GM19351 (cell line): ENCODE results near the gene VCL.
"Not testable (repeated sequence)": the region's sequence is repeated elsewhere in the genome, so short reads cannot be mapped to it uniquely, and the experiment has no call there.

ENCODE experiments used
- ATAC-seq: cut with Tn5 transposase; IDR thresholded peaks from one replicate; pipeline ENCODE4 v1.9.1; 2021; ENCODE audit warnings: mild to moderate bottlenecking, moderate library complexity; ENCODE audit not compliant: unreplicated experiment

The VCL gene

DNA sequence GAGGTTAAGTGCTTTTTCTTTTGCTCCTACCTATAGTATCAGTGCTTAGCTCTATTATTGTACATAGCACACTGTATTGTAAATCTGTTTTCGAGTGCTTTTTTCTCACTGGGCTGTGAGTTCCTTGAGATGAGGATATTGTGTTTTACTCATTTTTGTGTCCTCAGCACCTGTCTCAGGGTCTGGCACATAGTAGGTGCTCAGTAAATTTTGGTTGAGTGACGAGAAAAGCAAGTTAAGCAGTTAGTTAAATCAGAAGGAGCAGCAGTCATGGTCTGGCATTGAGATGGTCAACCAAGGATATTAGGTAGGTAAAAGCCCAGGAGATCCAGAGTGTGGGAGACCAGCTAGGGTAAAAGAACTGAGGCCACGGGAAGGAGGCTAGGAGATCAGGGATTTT, 101.5 kb downstream of the VCL start:
- ATAC-seq = no peak

DNA sequence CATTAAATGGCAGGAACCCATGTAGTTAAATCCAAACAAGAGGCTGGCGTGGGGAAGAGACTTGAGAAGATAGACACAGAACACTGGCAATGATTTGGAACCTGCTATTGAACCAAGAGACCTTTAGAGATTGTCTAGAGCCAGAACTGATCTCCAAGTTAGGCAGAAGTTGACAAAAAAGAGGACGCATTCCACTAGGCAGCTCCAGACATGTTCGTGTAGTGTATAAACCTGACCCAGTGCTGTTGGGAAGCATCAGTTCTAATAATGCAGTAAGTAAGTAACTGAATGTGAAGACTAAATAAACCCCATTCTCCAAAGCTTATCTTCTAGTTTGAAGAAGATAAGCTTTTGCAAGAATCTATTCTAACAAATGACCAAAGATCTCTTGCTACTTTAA, 101.9 kb downstream of the VCL start:
- no peak for ATAC-seq

DNA sequence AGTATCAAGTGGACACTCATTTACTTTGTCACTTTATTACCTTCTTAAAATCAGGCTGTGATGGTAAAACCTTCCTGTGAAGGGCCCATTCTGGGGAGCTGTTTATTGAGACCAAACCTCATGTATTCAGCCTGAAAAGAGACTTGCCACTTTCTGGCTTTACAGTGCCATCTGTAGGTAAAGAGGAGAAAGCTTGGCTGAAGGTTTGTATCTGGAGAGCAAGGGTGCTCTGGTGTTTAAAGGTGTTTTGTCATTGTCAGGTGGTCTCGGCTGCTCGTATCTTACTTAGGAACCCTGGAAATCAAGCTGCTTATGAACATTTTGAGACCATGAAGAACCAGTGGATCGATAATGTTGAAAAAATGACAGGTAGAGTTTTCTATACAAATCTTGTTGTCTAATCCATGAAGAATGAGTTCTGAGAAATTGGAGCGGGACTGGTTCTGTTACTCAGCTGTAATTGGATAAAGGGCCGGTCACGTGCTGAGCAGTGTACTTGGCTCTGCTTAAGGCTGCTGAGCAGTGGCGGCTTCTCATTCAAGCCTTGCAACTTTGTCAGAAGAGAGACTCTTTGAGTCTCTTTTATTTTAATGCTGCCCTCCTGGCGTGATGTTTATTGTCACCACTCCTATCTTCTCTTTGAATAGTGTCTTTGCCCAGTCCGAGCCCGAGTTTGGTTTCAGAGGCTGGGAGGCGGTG, 105.8 kb downstream of the VCL start:
- no peak for ATAC-seq

DNA sequence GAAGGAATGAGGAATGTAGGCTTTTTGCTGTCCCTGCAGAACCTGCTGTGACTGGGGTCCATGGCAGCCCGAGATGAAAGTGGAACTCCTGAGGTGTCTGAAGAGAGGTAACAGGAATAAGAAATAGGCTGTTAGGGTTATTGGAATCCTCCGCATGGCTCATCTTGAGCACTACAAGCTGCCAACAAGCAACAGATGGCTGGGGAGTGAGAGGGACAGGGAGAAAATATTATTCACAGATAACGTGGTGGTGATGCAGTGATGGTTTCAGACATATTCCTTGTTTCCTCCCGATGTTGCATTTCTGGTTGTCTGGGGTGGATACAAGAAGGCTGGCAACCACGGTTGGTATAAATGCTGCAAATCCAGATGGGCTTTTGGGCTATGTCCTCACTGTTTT, 106.6 kb downstream of the VCL start:
- no peak for ATAC-seq

DNA sequence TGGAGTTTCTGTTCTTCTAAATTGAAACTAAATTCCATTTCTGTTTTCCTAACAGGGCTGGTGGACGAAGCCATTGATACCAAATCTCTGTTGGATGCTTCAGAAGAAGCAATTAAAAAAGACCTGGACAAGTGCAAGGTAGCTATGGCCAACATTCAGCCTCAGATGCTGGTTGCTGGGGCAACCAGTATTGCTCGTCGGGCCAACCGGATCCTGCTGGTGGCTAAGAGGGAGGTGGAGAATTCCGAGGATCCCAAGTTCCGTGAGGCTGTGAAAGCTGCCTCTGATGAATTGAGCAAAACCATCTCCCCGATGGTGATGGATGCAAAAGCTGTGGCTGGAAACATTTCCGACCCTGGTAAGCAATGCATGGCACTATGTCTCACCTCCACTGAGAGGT, 107.1 kb downstream of the VCL start:
- ATAC-seq = no peak

DNA sequence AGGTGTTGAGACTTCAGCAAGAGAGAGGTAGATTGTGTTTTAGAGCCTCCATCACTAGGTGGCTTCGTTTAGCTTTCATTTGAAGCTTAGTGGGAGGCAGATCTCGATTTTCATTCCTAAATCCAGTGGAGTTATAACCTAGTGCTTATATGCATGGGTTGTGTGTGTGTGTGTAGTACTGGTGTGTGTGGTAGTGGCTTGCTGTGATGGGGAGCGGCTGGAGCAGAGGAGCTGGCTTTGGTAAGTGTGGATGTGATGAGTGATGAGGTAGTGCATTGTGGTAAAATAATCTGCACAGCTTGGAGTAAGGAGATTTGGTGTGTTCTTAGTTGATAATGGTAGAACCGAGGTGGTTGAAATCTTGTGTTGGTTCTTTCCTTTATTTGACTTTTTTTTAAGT, 109.5 kb downstream of the VCL start:
- no peak for ATAC-seq

DNA sequence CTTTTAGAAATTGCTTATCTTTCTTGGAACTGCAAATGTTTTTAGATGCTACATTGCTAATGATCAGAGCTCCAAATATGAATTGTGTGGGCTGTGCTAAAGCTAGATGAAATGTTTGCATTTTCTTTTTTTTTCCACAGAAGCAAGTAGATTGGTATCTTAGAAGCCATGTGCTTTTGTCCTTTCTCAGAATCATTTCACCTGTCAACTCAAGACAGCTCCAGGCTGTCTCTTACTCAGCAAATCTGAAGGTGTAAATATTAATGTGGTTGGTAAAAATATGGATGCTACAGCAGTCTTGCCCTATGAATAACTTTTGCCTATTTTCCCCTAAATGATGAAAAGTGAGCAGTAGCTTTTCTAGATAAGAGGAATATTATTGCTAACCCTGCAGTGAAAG, 111.5 kb downstream of the VCL start:
- no peak for ATAC-seq

DNA sequence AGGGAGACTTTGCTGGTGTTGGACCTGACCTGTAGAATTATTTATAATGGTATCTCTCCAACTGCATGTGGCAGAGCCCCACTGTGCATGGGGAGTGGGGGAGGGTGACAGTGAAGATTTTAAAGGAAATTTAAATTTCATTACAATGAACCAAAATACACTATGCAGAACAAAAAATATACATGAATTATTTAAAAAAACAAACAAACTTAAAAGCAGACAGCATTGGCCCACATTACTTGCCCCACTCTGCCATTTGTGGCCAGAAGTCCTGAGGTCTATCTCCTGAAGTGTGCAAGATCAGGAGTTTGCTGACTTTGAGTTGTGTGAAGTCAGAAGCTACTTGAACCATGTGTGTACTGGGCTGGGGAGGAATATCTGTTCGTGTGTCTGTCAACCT, 112.2 kb downstream of the VCL start:
- no peak for ATAC-seq

DNA sequence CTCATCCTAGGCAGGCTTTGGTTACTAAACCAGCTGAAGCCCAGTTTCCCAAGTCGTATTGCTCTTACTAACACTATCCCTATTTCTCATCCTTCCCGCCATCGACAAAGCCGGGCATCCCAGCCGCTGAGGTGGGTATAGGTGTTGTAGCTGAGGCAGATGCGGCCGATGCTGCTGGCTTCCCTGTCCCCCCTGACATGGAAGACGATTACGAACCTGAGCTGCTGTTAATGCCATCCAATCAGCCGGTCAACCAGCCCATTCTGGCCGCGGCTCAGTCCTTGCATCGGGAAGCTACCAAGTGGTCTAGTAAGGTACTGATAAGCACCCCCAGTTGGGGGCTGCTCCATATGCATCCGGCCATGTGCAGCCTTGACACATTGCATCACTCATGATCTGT, 113.9 kb downstream of the VCL start:
- no peak for ATAC-seq

DNA sequence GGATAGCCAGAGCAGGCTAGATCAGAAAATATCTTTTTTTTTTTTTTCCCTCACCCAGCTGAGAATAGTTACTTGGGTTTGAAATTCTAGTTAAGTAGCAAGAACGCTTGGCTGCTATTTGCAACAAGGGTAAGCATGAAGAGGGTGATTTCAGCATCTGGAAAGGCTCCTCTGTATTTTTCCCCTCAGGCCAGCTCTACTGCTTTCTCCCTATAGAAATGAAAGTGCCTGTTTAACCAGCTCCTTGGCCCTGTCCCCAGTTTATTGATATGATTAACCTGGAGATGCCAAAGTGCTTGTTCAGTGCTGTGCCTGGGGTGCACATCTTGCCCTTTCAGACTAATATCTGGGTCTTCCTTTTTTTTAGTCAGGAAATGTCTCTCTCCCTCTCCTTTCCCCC, 115.6 kb downstream of the VCL start:
- ATAC-seq = no peak

DNA sequence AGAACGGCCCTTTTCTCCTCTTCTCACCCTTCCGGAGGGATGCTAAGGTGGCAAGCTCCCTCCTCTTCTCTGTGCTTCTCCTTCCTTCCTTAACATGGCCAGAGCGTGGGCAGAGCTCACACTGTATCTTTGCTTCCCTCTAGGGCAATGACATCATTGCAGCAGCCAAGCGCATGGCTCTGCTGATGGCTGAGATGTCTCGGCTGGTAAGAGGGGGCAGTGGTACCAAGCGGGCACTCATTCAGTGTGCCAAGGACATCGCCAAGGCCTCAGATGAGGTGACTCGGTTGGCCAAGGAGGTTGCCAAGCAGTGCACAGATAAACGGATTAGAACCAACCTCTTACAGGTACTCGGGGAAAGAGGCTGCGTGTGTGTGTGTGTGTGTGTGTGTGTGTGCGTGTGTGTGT, 116.1 kb downstream of the VCL start:
- ATAC-seq = no peak

DNA sequence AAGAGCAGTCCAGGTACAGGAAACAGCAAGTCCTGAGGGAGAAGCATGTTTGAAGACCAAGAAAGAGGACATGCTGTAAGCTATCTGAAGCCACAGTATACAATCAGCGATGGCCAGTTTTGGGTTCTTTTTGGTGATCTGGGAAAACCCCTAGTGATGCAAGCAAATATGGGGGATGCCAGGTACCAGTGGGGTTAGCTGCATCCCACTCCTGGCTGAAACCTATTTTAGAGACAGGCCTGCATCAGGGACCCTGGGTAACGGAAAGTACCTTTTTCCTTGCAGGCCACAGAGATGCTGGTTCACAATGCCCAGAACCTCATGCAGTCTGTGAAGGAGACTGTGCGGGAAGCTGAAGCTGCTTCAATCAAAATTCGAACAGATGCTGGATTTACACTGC, 119.8 kb downstream of the VCL start:
- ATAC-seq = no peak

DNA sequence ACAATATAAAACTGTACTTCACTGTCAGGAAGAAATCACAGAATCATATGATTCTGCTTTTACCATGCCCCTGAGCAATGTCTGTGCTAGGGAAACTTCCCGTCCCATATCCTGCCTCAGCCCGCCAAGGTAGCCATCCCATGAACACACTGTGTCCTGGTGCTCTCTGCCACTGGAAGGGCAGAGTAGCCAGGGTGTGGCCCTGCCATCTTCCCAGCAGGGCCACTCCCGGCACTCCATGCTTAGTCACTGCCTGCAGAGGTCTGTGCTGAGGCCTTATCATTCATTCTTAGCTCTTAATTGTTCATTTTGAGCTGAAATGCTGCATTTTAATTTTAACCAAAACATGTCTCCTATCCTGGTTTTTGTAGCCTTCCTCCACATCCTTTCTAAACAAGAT, 120.9 kb downstream of the VCL start:
- ATAC-seq = no peak

DNA sequence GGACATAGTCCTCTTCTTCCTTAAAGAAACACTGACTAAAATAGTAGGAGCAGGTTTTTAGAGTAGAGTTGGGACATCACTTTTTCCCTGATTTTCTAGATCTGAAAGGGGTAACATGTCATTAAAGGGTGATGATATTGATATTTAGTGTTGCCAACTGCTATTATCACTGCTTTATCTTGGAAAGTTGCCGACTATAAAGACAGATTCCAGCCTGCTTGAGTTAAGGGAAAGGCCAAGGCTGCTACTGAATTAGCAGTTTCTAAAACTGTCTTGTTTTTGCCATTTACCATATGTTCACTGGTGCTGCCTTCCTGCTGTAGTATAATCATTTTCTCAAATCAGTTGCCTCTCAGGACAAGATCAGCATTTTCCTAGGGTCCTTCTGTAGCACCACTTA, 123.0 kb downstream of the VCL start:
- ATAC-seq = no peak

DNA sequence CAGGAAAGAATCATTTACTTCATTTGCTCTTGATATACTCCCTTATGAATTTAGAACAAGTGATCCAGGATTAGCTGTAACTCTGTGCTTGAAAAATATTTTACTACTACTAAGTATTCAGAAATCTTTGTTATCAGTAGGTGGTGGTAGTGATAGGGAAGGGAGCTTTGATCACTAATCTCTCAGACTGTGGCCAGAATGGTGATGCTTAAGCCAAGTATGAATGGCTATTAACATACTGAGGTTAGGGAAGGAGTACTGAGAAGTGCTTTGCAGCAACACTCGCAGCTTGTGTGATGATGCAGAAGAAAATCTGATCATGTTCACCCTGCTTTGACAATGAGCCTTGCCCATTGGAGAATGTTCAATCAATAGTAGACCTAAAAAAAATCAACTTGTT, 123.5 kb downstream of the VCL start:
- ATAC-seq = no peak

DNA sequence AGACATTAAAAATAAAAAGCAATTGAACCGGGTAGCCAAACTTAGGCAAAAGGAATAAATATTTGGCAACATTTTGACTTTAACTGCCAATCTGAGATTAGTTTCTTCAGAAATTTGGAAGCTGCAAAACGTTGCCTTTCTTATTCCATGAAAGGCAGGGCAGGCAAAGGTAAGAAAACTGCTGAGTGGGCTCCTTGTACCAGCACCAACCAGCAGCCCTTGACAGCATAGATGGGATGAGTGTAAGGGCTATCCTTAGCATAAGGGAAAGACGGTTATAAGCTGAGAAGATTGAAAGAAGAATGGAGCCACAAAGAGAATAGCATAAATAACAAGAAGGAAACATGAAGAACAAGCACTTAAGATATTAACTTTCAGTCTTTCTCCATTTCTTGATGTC, 124.1 kb downstream of the VCL start:
- ATAC-seq = no peak

DNA sequence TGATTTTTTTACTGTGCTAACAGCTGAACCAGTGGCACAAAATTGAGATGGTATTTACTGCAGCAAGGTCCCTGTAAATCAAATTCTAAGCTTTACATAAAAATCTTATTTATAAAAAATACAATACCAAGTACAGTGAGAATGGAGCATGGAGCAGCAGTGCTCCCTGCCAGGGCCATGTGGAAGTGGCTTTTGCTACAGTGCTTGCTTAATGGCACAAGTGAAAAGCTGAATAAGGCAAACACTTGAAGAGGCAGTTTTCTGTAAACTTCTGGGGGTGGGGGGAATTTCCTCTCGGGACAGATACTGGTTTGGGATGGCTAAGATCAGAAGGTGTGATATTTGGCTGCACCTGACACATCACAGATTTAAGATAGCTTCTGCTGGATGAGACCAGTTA, 125.2 kb downstream of the VCL start:
- ATAC-seq = no peak

DNA sequence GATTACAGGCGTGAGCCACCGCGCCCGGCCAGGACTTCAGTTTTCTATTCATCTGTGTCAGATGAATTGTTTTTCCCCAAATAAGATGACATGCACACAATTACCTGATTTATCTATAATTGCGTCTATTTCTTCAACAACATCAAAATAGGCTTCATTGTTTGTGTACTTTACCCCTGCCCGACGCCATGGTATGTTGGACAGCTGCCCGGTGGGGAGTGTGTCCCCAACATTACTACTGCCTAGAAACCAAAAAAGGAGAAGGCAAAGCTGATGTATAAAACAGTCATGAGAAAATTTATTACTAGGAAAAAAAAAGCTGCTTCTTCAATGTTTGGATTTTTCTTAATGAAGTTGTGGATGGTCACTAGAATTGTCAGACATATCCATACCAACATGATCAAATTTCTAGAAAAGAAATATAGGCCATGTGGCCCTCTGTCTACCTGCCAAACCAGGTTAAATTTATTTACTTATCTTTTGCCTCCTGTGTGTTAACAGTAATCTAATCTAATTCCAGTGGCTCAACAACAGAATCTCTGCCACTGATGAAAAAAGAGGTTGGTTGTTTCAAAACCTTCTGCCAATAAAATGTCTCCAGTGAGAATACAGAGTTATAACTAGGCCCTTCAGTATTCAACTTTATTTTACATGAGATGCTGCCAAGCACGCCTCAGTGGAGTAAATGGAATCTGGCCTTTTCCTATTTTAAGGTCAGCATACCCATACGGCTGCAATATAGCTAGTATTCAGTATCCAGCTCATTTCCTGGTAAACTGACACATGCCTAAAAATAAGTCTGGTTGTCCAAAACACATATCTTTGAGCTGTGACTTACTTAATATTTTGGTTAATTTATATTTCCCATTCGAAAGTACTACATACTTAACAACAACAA, 136.3 kb downstream of the VCL start:
- no peak for ATAC-seq

DNA sequence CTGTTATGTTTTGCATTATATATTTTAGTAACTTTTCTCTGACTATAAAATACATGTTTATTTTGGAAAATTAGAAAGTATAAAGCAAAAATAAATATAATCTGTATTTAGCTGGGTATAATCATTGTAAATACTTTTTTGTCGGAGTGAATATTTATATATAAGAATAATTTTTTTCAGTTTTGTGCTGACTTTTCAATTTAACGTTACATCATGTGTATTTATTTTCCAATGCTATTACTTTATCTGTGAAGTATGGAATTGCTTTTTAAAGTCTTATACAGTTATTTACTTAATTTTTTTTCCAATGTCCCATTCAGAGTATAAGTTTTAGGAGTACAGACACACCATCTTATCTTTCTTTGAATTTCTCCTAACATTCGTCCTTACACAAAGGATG, 137.5 kb downstream of the VCL start:
- ATAC-seq = no peak

DNA sequence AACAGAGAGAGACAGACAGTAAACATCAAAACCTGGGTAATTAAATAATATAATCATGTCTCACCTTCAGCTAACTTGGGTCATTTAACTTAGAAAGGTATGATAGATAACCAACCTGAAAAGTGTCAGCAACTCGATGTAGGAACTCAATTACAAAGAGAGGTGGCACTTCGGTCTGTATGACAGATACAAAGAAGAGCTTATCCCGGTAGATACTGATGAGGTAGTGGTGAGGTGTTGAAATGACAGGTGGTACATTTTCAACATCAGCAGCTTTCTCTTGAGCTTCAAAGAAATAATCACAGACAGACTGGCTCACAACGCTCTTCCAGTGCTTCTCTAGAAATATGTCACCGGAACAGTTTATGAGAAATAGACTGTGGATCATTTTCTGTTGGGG, 140.1 kb downstream of the VCL start:
- ATAC-seq = no peak

DNA sequence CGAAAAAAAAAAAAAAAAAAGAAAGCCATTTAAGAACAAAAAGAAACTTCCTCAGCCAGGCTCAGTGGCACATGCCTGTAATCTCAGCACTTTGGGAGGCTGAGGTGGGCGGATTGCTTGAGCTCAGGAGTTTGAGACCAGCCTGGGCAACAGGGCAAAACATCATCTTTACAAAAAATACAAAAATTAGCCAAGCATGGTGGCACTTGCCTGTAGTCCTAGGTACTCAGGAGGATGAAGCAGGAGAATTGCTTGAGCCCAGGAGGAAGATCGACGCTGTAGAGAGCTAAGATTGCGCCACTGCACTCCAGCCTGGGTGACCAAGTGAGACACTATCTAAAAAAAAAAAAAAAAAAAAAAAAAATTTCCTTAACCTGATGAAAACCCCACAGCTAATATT, 140.7 kb downstream of the VCL start:
- not testable (repeated sequence) for ATAC-seq

DNA sequence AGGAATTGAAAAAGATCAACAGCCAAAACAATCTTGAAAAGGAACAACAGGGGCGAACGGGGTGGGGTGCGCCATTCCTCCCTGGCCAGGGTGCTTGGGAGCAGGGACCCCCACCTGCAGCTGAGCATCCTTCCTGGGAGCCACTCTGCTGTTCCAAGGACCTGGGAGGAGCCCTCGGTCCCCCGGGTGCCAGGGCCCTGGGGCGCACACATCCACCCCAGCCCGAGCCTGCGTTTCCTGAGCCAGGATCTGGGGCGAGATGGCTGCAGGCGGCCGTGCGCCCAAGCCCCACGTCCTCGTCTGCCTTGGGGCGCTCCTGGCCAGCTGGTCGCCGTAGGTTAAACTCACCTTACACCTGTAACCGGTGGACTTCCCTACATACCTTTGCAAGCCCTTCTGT, 142.1 kb downstream of the VCL start:
- no peak for ATAC-seq

DNA sequence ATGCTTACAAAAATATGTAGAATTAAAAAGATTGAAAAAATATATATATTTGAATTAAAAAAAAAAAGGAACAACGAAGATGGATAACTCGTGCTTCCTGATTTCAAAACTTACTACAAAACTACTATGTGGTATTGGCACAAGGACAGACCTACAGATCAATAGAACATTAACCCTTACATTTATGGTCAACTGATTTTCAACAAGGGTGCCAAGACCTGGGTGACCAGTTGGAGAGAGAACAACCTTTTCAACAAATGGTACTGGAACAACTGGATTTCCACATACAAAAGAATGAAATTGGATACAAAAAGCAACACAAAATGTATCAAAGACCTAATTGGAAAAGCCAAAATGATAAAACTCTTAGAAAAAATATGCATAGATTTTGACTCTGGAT, 142.6 kb downstream of the VCL start:
- no peak for ATAC-seq
